C4-2B (cell line): ENCODE measurements around the gene PTS.

Source experiments
- ZFX ChIP-seq: fragments of 450-650 bp; IDR thresholded peaks from 2 replicates; pipeline ENCODE4 v1.6.1; 2017
- TF ChIP-seq, protein P1 (sequence below): fragments of 450-650 bp; conservative IDR thresholded peaks from 2 replicates; pipeline ENCODE4 v1.5.1; 2017; ENCODE audit warnings: mild to moderate bottlenecking

DNA sequence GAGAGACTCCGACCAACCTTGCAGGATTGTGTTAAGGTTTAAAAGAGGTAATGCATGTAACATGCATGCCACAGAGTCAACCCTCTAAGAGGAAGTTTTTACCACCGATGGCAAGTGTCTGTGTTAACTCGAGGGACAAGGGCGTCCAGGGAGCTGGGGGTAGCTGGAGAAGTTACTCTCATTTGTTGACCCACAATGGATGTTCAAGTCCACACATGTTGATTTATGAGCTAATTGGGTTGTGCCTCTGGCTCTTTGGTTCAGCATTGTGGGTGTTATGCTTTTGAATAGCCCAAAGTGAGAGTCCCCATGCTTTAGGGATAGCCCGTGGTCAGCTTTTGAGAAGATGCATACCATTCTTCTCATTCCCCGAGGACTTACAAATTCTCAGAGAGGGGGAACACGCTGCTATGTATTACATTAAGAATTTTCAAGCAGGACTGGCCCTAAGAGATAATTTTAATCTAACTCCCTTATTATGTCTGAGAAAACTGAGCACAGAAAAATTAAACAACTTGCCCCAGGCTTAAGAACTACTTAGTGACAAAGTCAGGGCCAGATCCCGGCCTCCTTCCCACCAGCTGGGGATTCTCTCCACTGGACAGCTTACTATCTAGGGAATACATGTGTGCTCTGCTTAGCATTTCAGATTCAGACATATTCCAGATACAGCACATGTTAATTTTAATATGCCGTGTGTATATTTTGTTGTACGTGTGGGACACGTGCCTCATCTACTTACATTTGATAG lies 39.6 kb downstream of the PTS start:
- TF ChIP-seq, protein P1, sequence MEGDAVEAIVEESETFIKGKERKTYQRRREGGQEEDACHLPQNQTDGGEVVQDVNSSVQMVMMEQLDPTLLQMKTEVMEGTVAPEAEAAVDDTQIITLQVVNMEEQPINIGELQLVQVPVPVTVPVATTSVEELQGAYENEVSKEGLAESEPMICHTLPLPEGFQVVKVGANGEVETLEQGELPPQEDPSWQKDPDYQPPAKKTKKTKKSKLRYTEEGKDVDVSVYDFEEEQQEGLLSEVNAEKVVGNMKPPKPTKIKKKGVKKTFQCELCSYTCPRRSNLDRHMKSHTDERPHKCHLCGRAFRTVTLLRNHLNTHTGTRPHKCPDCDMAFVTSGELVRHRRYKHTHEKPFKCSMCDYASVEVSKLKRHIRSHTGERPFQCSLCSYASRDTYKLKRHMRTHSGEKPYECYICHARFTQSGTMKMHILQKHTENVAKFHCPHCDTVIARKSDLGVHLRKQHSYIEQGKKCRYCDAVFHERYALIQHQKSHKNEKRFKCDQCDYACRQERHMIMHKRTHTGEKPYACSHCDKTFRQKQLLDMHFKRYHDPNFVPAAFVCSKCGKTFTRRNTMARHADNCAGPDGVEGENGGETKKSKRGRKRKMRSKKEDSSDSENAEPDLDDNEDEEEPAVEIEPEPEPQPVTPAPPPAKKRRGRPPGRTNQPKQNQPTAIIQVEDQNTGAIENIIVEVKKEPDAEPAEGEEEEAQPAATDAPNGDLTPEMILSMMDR, result no peak
- TF ChIP-seq ZFX, result no peak
